Stimulated activated CD4-positive, alpha-beta T cell treated with anti-CD3 and anti-CD28 coated beads, Interleukin-4, amount 100 ng/mL, for 24 hours (primary cell): ENCODE data around the gene ADM5.

ENCODE experiments used
- DNase-seq: peaks from one replicate; pipeline ENCODE4 v3.0.0-alpha.2; 2020

ADM5 gene

GRCh38 chr19:49680421-49681351 is 8.7 kb upstream of the ADM5 start:
- DNase-seq = peak; percentile 95

GRCh38 chr19:49681830-49682229 is 7.6 kb upstream of the ADM5 start:
- no peak for DNase-seq

GRCh38 chr19:49682274-49682673 is 7.1 kb upstream of the ADM5 start:
- no peak for DNase-seq

GRCh38 chr19:49683814-49684250 is 5.6 kb upstream of the ADM5 start:
- DNase-seq = no peak

- no peak for DNase-seq
Measured at GRCh38 chr19:49684251-49684982, 5.0 kb upstream of the ADM5 start.

GRCh38 chr19:49684983-49685553 is 4.3 kb upstream of the ADM5 start:
- no peak for DNase-seq

GRCh38 chr19:49685845-49686332 is 3.5 kb upstream of the ADM5 start:
- DNase-seq = no peak

- no peak for DNase-seq
Measured at GRCh38 chr19:49686503-49687088, 2.8 kb upstream of the ADM5 start.

GRCh38 chr19:49687150-49687549 is 2.2 kb upstream of the ADM5 start:
- no peak for DNase-seq

GRCh38 chr19:49687566-49688316 is 1.7 kb upstream of the ADM5 start:
- no peak for DNase-seq

GRCh38 chr19:49688531-49689132 is 762 bp upstream of the ADM5 start:
- no peak for DNase-seq

GRCh38 chr19:49690079-49690655 is 773 bp downstream of the ADM5 start:
- DNase-seq = no peak

GRCh38 chr19:49690656-49691242 is 1.4 kb downstream of the ADM5 start, which contains the start of gene CPT1C:
CPT1C (plus strand) TSS chr19:49691116; CDS start chr19:49692253, 1,137 bp downstream.
- peak; percentile 67 for DNase-seq

- DNase-seq = peak; percentile 44
Measured at GRCh38 chr19:49691243-49692146, 2.1 kb downstream of the ADM5 start.

GRCh38 chr19:49692147-49692506 is 2.7 kb downstream of the ADM5 start:
- DNase-seq = no peak

- no peak for DNase-seq
Measured at GRCh38 chr19:49696115-49696514, 6.7 kb downstream of the ADM5 start.

- DNase-seq = no peak
Measured at GRCh38 chr19:49696865-49697264, 7.5 kb downstream of the ADM5 start.

GRCh38 chr19:49699364-49699763 is 10.0 kb downstream of the ADM5 start:
- no peak for DNase-seq

GRCh38 chr19:49700563-49700962 is 11.2 kb downstream of the ADM5 start:
- no peak for DNase-seq

GRCh38 chr19:49701271-49701786 is 11.9 kb downstream of the ADM5 start:
- no peak for DNase-seq
